Measurements from ENCODE around the gene C17orf50.

Gene C17orf50

DNA sequence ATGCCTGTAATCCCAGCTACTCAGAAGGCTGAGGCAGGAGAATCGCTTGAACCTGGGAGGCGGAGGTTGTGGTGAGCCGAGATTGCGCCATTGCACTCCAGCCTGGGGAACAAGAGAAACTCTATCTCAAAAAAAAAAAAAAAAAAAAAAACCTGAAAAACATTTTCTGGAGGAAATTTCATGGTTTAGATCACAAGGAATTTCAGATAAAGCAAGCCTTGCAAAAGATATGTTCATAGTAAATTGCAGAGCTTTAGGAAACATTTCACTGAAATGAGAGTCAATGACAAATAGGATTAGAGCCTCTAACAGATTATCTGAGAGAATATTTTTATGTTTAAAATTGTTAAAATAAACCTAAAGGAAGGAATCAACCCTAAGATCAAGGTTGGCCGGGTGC lies 51.8 kb downstream of the C17orf50 start:
- no peak overlapping the region for H3K4me3 ChIP-seq (ENCODE audit: low read depth, low read length)
- TF ChIP-seq, protein P1, sequence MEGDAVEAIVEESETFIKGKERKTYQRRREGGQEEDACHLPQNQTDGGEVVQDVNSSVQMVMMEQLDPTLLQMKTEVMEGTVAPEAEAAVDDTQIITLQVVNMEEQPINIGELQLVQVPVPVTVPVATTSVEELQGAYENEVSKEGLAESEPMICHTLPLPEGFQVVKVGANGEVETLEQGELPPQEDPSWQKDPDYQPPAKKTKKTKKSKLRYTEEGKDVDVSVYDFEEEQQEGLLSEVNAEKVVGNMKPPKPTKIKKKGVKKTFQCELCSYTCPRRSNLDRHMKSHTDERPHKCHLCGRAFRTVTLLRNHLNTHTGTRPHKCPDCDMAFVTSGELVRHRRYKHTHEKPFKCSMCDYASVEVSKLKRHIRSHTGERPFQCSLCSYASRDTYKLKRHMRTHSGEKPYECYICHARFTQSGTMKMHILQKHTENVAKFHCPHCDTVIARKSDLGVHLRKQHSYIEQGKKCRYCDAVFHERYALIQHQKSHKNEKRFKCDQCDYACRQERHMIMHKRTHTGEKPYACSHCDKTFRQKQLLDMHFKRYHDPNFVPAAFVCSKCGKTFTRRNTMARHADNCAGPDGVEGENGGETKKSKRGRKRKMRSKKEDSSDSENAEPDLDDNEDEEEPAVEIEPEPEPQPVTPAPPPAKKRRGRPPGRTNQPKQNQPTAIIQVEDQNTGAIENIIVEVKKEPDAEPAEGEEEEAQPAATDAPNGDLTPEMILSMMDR (IDR thresholded peaks at IDR 0.05; ENCODE audit: low read depth, low read length), result no peak
